ENCODE results near the gene MMAB. TPM values are rescaled to one million over a fixed set of nuclear protein-coding genes. Genes with fewer than 3 reads are reported as not detected.
A peak's percentile ranks its signal among the peaks of the same experiment; 100 is the strongest.

MMAB gene
- total RNA-seq, 4 donors from 2014 or later, result 20.0 to 25.3 (median 21.0) TPM

- WGBS, result 88% methylated on average over 26 of the region's 26 CpGs
- H3K4me1 ChIP-seq, result peaks cover 0 to 8% (median 5%) of the 10 kb centered on the region in 4 donors
- DNase-seq (ENCODE audit: extremely low spot score), result no peak
- H3K36me3 ChIP-seq, result peaks cover 63 to 100% (median 94%) of the 10 kb centered on the region in 4 donors
- H3K4me3 ChIP-seq, result no peak overlapping the region
- H3K27me3 ChIP-seq, result no peaks in the 10 kb centered on the region
- intact Hi-C loops (cut with DNase I), result no loop called here
- H3K27ac ChIP-seq (replicated peaks in 1 of 4), result no peak overlapping the region
- no peak for TF ChIP-seq EP300 (IDR thresholded peaks at IDR 0.05)
- TF ChIP-seq, protein P1, sequence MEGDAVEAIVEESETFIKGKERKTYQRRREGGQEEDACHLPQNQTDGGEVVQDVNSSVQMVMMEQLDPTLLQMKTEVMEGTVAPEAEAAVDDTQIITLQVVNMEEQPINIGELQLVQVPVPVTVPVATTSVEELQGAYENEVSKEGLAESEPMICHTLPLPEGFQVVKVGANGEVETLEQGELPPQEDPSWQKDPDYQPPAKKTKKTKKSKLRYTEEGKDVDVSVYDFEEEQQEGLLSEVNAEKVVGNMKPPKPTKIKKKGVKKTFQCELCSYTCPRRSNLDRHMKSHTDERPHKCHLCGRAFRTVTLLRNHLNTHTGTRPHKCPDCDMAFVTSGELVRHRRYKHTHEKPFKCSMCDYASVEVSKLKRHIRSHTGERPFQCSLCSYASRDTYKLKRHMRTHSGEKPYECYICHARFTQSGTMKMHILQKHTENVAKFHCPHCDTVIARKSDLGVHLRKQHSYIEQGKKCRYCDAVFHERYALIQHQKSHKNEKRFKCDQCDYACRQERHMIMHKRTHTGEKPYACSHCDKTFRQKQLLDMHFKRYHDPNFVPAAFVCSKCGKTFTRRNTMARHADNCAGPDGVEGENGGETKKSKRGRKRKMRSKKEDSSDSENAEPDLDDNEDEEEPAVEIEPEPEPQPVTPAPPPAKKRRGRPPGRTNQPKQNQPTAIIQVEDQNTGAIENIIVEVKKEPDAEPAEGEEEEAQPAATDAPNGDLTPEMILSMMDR (IDR thresholded peaks at IDR 0.05), result no peak
- TF ChIP-seq POLR2A (IDR thresholded peaks at IDR 0.05; ENCODE audit: low read depth), result no peak
- no peak for TF ChIP-seq POLR2AphosphoS5 (IDR thresholded peaks at IDR 0.05)
- H3K9me3 ChIP-seq, result no peaks in the 10 kb centered on the region
These were observed 48.6 kb downstream of the MMAB start for GRCh38 chr12:109524466-109525278.

DNA sequence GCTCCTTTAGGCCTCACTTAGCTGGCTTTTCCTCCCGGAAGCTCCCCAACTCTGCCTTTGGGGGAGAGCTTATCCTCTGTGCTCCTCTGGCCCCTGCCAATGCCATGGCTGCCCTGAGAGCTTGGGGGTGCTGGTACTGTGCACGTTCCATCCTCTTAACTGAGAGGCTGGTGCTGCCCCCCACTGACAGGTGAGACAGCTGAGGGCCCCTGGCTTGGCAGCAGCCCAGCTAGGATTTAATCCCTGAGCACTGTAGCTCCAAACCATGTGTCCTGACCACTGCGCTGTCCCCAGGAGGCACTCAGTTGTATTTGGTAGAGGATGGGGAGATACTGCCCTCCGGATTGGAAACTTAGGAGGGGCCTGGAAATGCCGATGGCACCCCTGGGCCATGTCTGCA is 49.8 kb downstream of the MMAB start:
- Histone ChIP-seq H3K4me3 (no peak overlapping the region), H3K9me3 (no peaks in the 10 kb centered on the region), H3K36me3 (peaks cover 67 to 100% (median 86%) of the 10 kb centered on the region in 4 donors), H3K27ac (replicated peaks in 1 of 4) (no peak overlapping the region), H3K27me3 (no peaks in the 10 kb centered on the region), H3K4me1 (peaks cover 1 to 20% (median 13%) of the 10 kb centered on the region in 4 donors)
- intact Hi-C loops (cut with DNase I), result no loop called here
- no peak for TF ChIP-seq POLR2AphosphoS5 (IDR thresholded peaks at IDR 0.05)
- no peak for TF ChIP-seq POLR2A (IDR thresholded peaks at IDR 0.05; ENCODE audit: low read depth)
- no peak for TF ChIP-seq EP300 (IDR thresholded peaks at IDR 0.05)
- TF ChIP-seq, protein P1 (IDR thresholded peaks at IDR 0.05), result no peak
- WGBS, result 88% methylated on average over 5 of the region's 5 CpGs
- DNase-seq (ENCODE audit: extremely low spot score), result no peak

DNA sequence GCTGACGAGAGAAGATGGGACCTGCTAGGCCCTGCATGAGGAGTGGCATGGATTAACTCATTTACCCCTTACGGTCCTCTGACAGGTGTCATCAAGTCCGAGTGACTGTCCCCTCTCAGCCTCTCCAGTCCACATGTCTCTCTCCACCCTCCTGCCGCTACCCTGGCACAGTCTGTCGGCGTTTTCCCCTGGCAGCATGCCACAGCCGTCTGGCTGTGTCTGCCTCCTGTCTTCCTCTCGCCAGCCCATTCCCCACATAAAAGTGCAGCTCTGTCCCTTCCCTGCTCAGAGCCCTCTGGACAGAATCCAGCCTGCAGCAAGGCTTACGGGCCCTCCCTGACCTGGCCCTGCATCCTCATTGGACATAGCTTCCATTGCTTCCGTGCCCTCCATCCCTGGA is 50.2 kb downstream of the MMAB start:
- DNase-seq (ENCODE audit: extremely low spot score), result no peak
- no peak overlapping the region for H3K4me3 ChIP-seq
- WGBS, result 75% methylated on average over 10 of the region's 10 CpGs
- H3K36me3 ChIP-seq, result peaks cover 70 to 100% (median 86%) of the 10 kb centered on the region in 4 donors
- no peak for TF ChIP-seq POLR2A (IDR thresholded peaks at IDR 0.05; ENCODE audit: low read depth)
- no peak for TF ChIP-seq EP300 (IDR thresholded peaks at IDR 0.05)
- no peak for TF ChIP-seq POLR2AphosphoS5 (IDR thresholded peaks at IDR 0.05)
- TF ChIP-seq, protein P1 (IDR thresholded peaks at IDR 0.05), result no peak
- no peak overlapping the region for H3K27ac ChIP-seq (replicated peaks in 1 of 4)
- H3K27me3 ChIP-seq, result no peaks in the 10 kb centered on the region
- intact Hi-C loops (cut with DNase I), result no loop called here
- no peaks in the 10 kb centered on the region for H3K9me3 ChIP-seq
- peaks cover 6 to 24% (median 17%) of the 10 kb centered on the region in 4 donors for H3K4me1 ChIP-seq

GRCh38 chr12:109521831-109522230 is 51.5 kb downstream of the MMAB start:
- no peaks in the 10 kb centered on the region for H3K27me3 ChIP-seq
- TF ChIP-seq EP300 (IDR thresholded peaks at IDR 0.05) (no peak), POLR2AphosphoS5 (IDR thresholded peaks at IDR 0.05) (no peak), POLR2A (IDR thresholded peaks at IDR 0.05; ENCODE audit: low read depth) (no peak)
- TF ChIP-seq, protein P1 (IDR thresholded peaks at IDR 0.05), result no peak
- H3K4me1 ChIP-seq, result peaks cover 7 to 26% (median 21%) of the 10 kb centered on the region in 4 donors
- H3K27ac ChIP-seq (replicated peaks in 1 of 4), result peak overlapping the region in 1 of 4 donors; percentile 22
- WGBS, result 81% methylated on average over 9 of the region's 10 CpGs
- intact Hi-C loops (cut with DNase I), result no loop called here
- DNase-seq (ENCODE audit: extremely low spot score), result no peak
- H3K9me3 ChIP-seq, result no peaks in the 10 kb centered on the region
- peaks cover 74 to 100% (median 87%) of the 10 kb centered on the region in 4 donors for H3K36me3 ChIP-seq
- H3K4me3 ChIP-seq, result no peak overlapping the region

Measured in esophagus muscularis mucosa (tissue), 4 donors.